WTC11 (cell line): ENCODE data around the gene MAST1. TPM values are rescaled to one million over a fixed set of nuclear protein-coding genes. Genes with fewer than 3 reads are reported as not detected.

Experiments used
- ATAC-seq: fragments of 200-7000 bp; cut with Tn5 transposase; 2 replicates; pipeline ENCODE4 v1.10.0; 2021; ENCODE audit warnings: mild to moderate bottlenecking, moderate library complexity
- CTCF ChIA-PET: fragments of 300-600 bp; sonication (Branson Sonifier 250); formaldehyde crosslinking; loops from one replicate; lab custom pipeline; 2021; ENCODE audit warnings: antibody characterized with exemption; lab: Charles Lee
- POLR2A ChIA-PET: fragments of 350-600 bp; sonication (Branson Sonifier 250); formaldehyde crosslinking; loops from one replicate; lab custom pipeline; 2021; ENCODE audit warnings: antibody characterized with exemption; lab: Charles Lee
- DNase-seq: peaks from one replicate; pipeline ENCODE4 v3.0.0; 2021; ENCODE audit warnings: low spot score
- H3K27ac Mint-ChIP-seq: 2 replicates; pipeline ENCODE4 v1.8.0; 2021; ENCODE audit warnings: mixed read lengths
- H3K27me3 Mint-ChIP-seq: 2 replicates; pipeline ENCODE4 v1.8.0; 2021; ENCODE audit warnings: low read depth, mild to moderate bottlenecking, moderate library complexity, mixed read lengths
- H3K36me3 Mint-ChIP-seq: 2 replicates; pipeline ENCODE4 v1.8.0; 2021; ENCODE audit warnings: mixed read lengths
- H3K4me1 Mint-ChIP-seq: 2 replicates; pipeline ENCODE4 v1.8.0; 2022; ENCODE audit warnings: mixed read lengths
- H3K4me3 Mint-ChIP-seq: 2 replicates; pipeline ENCODE4 v1.8.0; 2021; ENCODE audit warnings: mild to moderate bottlenecking, moderate library complexity, mixed read lengths
- H3K9me3 Mint-ChIP-seq: 2 replicates; pipeline ENCODE4 v1.8.0; 2021; ENCODE audit warnings: mixed read lengths
- ATF3 ChIP-seq: sonication (generic); formaldehyde crosslinking; conservative IDR thresholded peaks from 2 replicates; pipeline ENCODE4 v1.8.1; 2022; ENCODE audit warnings: mild to moderate bottlenecking, missing genetic modification reagents
- ATF6 ChIP-seq: sonication (generic); formaldehyde crosslinking; IDR thresholded peaks from 2 replicates; pipeline ENCODE4 v1.8.1; 2023; ENCODE audit warnings: mild to moderate bottlenecking, missing genetic modification reagents
- CREM ChIP-seq: sonication (generic); formaldehyde crosslinking; IDR thresholded peaks from 2 replicates; pipeline ENCODE4 v1.8.1; 2022; ENCODE audit warnings: mild to moderate bottlenecking, missing genetic modification reagents, moderate library complexity
- E2F4 ChIP-seq: sonication (generic); formaldehyde crosslinking; IDR thresholded peaks from 2 replicates; pipeline ENCODE4 v1.8.1; 2022; ENCODE audit warnings: low read depth, mild to moderate bottlenecking, moderate library complexity, missing genetic modification reagents, borderline replicate concordance
- E2F5 ChIP-seq: sonication (generic); formaldehyde crosslinking; IDR thresholded peaks from 2 replicates; pipeline ENCODE4 v1.8.1; 2022; ENCODE audit warnings: mild to moderate bottlenecking, moderate library complexity, missing genetic modification reagents
- FOXK1 ChIP-seq: sonication (generic); formaldehyde crosslinking; IDR thresholded peaks from 2 replicates; pipeline ENCODE4 v1.8.0; 2022; ENCODE audit warnings: mild to moderate bottlenecking, moderate library complexity, missing genetic modification reagents
- IRF1 ChIP-seq: sonication (generic); formaldehyde crosslinking; IDR thresholded peaks from 2 replicates; pipeline ENCODE4 v1.8.0; 2023; ENCODE audit warnings: missing genetic modification reagents
- KAT7 ChIP-seq: sonication (generic); formaldehyde crosslinking; IDR thresholded peaks from 2 replicates; pipeline ENCODE4 v1.8.1; 2023; ENCODE audit warnings: missing genetic modification reagents, mild to moderate bottlenecking, borderline replicate concordance
- MAX ChIP-seq: sonication (generic); formaldehyde crosslinking; IDR thresholded peaks from 2 replicates; pipeline ENCODE4 v1.8.0; 2022; ENCODE audit warnings: mild to moderate bottlenecking, missing genetic modification reagents
- MLX ChIP-seq: sonication (generic); formaldehyde crosslinking; IDR thresholded peaks from 2 replicates; pipeline ENCODE4 v1.8.1; 2023; ENCODE audit warnings: mild to moderate bottlenecking, missing genetic modification reagents, moderate library complexity
- MXD4 ChIP-seq: fragments of 250-450 bp; sonication (Bioruptor Pico); IDR thresholded peaks from 2 replicates; pipeline ENCODE4 v1.8.0; 2021; ENCODE audit warnings: mild to moderate bottlenecking, moderate library complexity, borderline replicate concordance
- RELA ChIP-seq: sonication (generic); formaldehyde crosslinking; IDR thresholded peaks from 2 replicates; pipeline ENCODE4 v1.8.1; 2022; ENCODE audit warnings: missing genetic modification reagents, mild to moderate bottlenecking, borderline replicate concordance
- TEAD1 ChIP-seq: sonication (generic); formaldehyde crosslinking; IDR thresholded peaks from 2 replicates; pipeline ENCODE4 v1.8.0; 2022; ENCODE audit warnings: mild to moderate bottlenecking, missing genetic modification reagents
- ZNF121 ChIP-seq: sonication (generic); formaldehyde crosslinking; IDR thresholded peaks from 2 replicates; pipeline ENCODE4 v1.8.0; 2023; ENCODE audit warnings: missing genetic modification reagents
- ZNF138 ChIP-seq: sonication (generic); formaldehyde crosslinking; conservative IDR thresholded peaks from 2 replicates; pipeline ENCODE4 v1.8.1; 2022; ENCODE audit warnings: mild to moderate bottlenecking, moderate library complexity, missing genetic modification reagents
- ZNF416 ChIP-seq: fragments of 250-450 bp; sonication (Bioruptor Pico); IDR thresholded peaks from 2 replicates; pipeline ENCODE4 v1.9.0; 2021; ENCODE audit warnings: mild to moderate bottlenecking, inconsistent platforms
- ZNF512 ChIP-seq: sonication (generic); formaldehyde crosslinking; IDR thresholded peaks from 2 replicates; pipeline ENCODE4 v1.8.1; 2022; ENCODE audit warnings: missing genetic modification reagents, borderline replicate concordance
- ZNF532 ChIP-seq: fragments of 250-450 bp; sonication (Bioruptor Pico); IDR thresholded peaks from 2 replicates; pipeline ENCODE4 v1.9.0; 2021; ENCODE audit warnings: mild to moderate bottlenecking, borderline replicate concordance
- total RNA-seq: library from RNA; stranded (reverse); gene quantifications from 3 replicates; pipeline ENCODE4 v1.2.3, GENCODE V29; 2021

The MAST1 gene
- total RNA-seq, 1 experiment from 2014 or later: 24.3 TPM

- no peak for TF ChIP-seq ATF6
- TF ChIP-seq ZNF121: no peak
- peak; percentile 96 for TF ChIP-seq FOXK1 (CRISPR knock-in tag)
- TF ChIP-seq E2F4: peak; percentile 81
- TF ChIP-seq ZNF512 (CRISPR knock-in tag): no peak
- TF ChIP-seq MAX (CRISPR knock-in tag): peak; percentile 98
- peak; percentile 49; the same call in 1 of the 2 replicates for TF ChIP-seq CREM (CRISPR knock-in tag)
- 0 out of 2 replicates have a peak, but pooled peaks have one; percentile 82 for TF ChIP-seq KAT7
- TF ChIP-seq MXD4 (CRISPR knock-in tag): no peak
- 0 out of 2 replicates have a peak, but pooled peaks have one; percentile 47 for TF ChIP-seq ATF3 (CRISPR knock-in tag)
- TF ChIP-seq MLX (CRISPR knock-in tag): no peak
- 0 out of 2 replicates have a peak, but pooled peaks have one; percentile 50 for TF ChIP-seq ZNF416 (CRISPR knock-in tag)
- TF ChIP-seq, all 79 proteins: peak for 34
Observed at GRCh38 chr19:12884926-12885748, 46.8 kb downstream of the MAST1 start (continued).

- ChIA-PET CTCF (interaction anchor here (0.5 to 2.8 kb wide), 44 partner anchors 11 to 1594 kb away, joined by 3 to 63 read pairs (median 5); partner anchors contain the start of genes CALR, FARSA, GET3 and JUNB), POLR2A (interaction anchor here (0.6 to 2.9 kb wide), 15 partner anchors 13 to 210 kb away, joined by 3 to 18 read pairs (median 3); partner anchors contain the start of genes CALR, GET3, RNASEH2A and TNPO2)
- peaks cover 47% of the 10 kb centered on the region for H3K27me3 Mint-ChIP-seq
- H3K9me3 Mint-ChIP-seq: peaks cover 5% of the 10 kb centered on the region
- no peak for ATAC-seq
- H3K4me3 Mint-ChIP-seq: peak overlapping the region; percentile 72
- no peak overlapping the region for H3K27ac Mint-ChIP-seq
- H3K36me3 Mint-ChIP-seq: peaks cover 8% of the 10 kb centered on the region; the same call in 1 of the 2 replicates
- DNase-seq: peak; percentile 56
- peaks cover 11% of the 10 kb centered on the region for H3K4me1 Mint-ChIP-seq
- TF ChIP-seq ZNF138 (CRISPR knock-in tag) (no peak), ZNF532 (CRISPR knock-in tag) (no peak), E2F5 (CRISPR knock-in tag) (no peak), IRF1 (CRISPR knock-in tag) (no peak), TEAD1 (CRISPR knock-in tag) (0 out of 2 replicates have a peak, but pooled peaks have one; percentile 12), RELA (no peak)
Observed at GRCh38 chr19:12885749-12886650, 47.7 kb downstream of the MAST1 start.
